ENCODE measurements around the gene RAI14.
A peak's percentile ranks its signal among the peaks of the same experiment; 100 is the strongest.
"Not testable (repeated sequence)": the region's sequence is repeated elsewhere in the genome, so short reads cannot be mapped to it uniquely, and the experiment has no call there.

Gene RAI14

GRCh38 chr5:34736445-34737115 is 80.5 kb downstream of the RAI14 start:
- DNase-seq = no peak

GRCh38 chr5:34737731-34738130 is 81.6 kb downstream of the RAI14 start:
- no peak for DNase-seq

GRCh38 chr5:34738381-34738780 is 82.3 kb downstream of the RAI14 start:
- DNase-seq = no peak

GRCh38 chr5:34740389-34740806 is 84.3 kb downstream of the RAI14 start:
- DNase-seq = no peak

- DNase-seq = no peak
Observed at GRCh38 chr5:34742061-34742460, 85.9 kb downstream of the RAI14 start.

GRCh38 chr5:34743878-34744277 is 87.8 kb downstream of the RAI14 start:
- DNase-seq = no peak

GRCh38 chr5:34748431-34748830 is 92.3 kb downstream of the RAI14 start:
- no peak for DNase-seq

GRCh38 chr5:34749431-34749873 is 93.3 kb downstream of the RAI14 start:
- no peak for DNase-seq

GRCh38 chr5:34750206-34750605 is 94.1 kb downstream of the RAI14 start:
- DNase-seq = no peak

- DNase-seq = no peak
Observed at GRCh38 chr5:34751807-34752736, 95.9 kb downstream of the RAI14 start.

GRCh38 chr5:34753236-34753635 is 97.1 kb downstream of the RAI14 start:
- not testable (repeated sequence) for DNase-seq

GRCh38 chr5:34755926-34756325 is 99.8 kb downstream of the RAI14 start:
- DNase-seq = no peak

GRCh38 chr5:34756781-34757624 is 100.9 kb downstream of the RAI14 start:
- DNase-seq = no peak

GRCh38 chr5:34758514-34758913 is 102.4 kb downstream of the RAI14 start:
- DNase-seq = no peak

GRCh38 chr5:34759213-34759612 is 103.1 kb downstream of the RAI14 start:
- not testable (repeated sequence) for DNase-seq

GRCh38 chr5:34765662-34766061 is 109.5 kb downstream of the RAI14 start:
- DNase-seq = no peak

- no peak for DNase-seq
Observed at GRCh38 chr5:34767180-34767579, 111.1 kb downstream of the RAI14 start.

- DNase-seq = no peak
Observed at GRCh38 chr5:34770486-34770885, 114.4 kb downstream of the RAI14 start.

GRCh38 chr5:34771076-34771475 is 114.9 kb downstream of the RAI14 start:
- peak; percentile 26 for DNase-seq

- DNase-seq = no peak
Observed at GRCh38 chr5:34772267-34773098, 116.4 kb downstream of the RAI14 start.

GRCh38 chr5:34774139-34774538 is 118.0 kb downstream of the RAI14 start:
- DNase-seq = no peak

GRCh38 chr5:34774678-34775077 is 118.5 kb downstream of the RAI14 start:
- DNase-seq = not testable (repeated sequence)

All from suppressor macrophage treated with lipopolysaccharide for 4 hours (primary cell).